Measurements from ENCODE around the gene FUT3. TPM values are rescaled to one million over a fixed set of nuclear protein-coding genes. Genes with fewer than 3 reads are reported as not detected.

Gene FUT3
- total and polyA plus RNA-seq, 2 donors (not counting 1 experiment from before 2014, with no cell fraction given), result not detected

DNA sequence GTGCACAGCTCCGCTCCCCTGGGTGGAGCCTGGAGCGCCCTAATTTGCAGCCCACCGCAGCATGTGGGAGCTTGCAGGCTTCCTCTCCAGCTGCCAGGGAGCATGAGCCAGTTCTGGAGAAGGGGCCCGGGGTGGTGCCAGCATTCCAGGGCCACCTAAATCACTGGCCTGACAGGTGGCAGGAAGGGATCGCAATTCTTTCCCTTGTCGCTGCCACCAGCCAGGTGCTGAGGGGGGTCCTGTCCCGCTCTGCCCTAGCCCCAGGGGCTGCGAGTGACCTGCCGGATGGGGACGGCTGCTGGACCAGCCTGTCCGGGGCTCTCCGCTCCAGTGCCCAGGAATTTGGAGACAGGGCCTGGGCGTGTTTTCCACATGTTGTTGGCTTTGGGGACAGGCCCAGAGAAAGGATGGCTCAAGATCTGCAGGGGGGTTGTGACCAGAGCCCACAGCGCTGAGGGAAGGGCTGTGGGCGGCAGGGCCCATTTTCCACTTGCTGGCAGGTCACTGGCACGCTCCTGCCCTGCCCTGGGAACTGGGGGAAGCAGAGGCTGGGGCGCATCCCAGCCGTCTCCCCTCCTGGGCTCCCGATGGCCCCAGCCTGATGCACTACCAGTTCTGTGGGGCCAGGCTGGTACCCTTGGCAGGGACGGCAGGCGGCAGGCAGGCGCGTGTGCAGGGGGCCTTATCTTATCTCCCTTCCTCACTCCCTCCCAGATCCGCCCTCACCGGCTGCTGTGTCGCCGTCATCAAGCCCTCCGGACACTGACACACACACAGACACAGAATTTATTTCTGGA is 42.9 kb upstream of the FUT3 start:
- DNase-seq (ENCODE audit: low read depth in 2 of 2), result no peak
- Histone ChIP-seq H3K36me3 (ENCODE audit: control insufficient read depth, insufficient read depth, low read length) (peaks cover 13% of the 10 kb centered on the region), H4K20me1 (ENCODE audit: control insufficient read depth, extremely low read depth, insufficient read depth, low read length) (no peaks in the 10 kb centered on the region), H3K9ac (ENCODE audit: insufficient read depth, low read length) (no peak overlapping the region), H3K9me3 (ENCODE audit: control insufficient read depth, insufficient read depth, low read depth, low read length) (no peaks in the 10 kb centered on the region), H3K27me3 (ENCODE audit: control insufficient read depth, insufficient read depth, low read length) (no peaks in the 10 kb centered on the region), H3K27ac (ENCODE audit: insufficient read depth, low read length) (no peak overlapping the region), H2AFZ (ENCODE audit: low read length) (no peak overlapping the region), H3K4me1 (ENCODE audit: control insufficient read depth, extremely low read depth, insufficient read depth, low read length) (peaks cover 6% of the 10 kb centered on the region), H3K4me3 (replicated peaks in 1 of 4; ENCODE audit: control extremely low read depth in 1 of 4, insufficient read depth in 1 of 4, low read depth in 3 of 4, low read length in 4 of 4) (no peak overlapping the region), H3K79me2 (ENCODE audit: control insufficient read depth, insufficient read depth, low read length) (peaks cover 6% of the 10 kb centered on the region), H3K4me2 (ENCODE audit: extremely low read depth, insufficient read depth, low read length) (no peak overlapping the region)
- no peak for TF ChIP-seq EZH2 (IDR thresholded peaks at IDR 0.05; ENCODE audit: low read length, missing control alignments)
- TF ChIP-seq, protein P1, sequence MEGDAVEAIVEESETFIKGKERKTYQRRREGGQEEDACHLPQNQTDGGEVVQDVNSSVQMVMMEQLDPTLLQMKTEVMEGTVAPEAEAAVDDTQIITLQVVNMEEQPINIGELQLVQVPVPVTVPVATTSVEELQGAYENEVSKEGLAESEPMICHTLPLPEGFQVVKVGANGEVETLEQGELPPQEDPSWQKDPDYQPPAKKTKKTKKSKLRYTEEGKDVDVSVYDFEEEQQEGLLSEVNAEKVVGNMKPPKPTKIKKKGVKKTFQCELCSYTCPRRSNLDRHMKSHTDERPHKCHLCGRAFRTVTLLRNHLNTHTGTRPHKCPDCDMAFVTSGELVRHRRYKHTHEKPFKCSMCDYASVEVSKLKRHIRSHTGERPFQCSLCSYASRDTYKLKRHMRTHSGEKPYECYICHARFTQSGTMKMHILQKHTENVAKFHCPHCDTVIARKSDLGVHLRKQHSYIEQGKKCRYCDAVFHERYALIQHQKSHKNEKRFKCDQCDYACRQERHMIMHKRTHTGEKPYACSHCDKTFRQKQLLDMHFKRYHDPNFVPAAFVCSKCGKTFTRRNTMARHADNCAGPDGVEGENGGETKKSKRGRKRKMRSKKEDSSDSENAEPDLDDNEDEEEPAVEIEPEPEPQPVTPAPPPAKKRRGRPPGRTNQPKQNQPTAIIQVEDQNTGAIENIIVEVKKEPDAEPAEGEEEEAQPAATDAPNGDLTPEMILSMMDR (conservative IDR thresholded peaks at IDR 0.05 in 1 of 2, IDR thresholded peaks at IDR 0.05 in 1 of 2; ENCODE audit: low read depth in 1 of 2, low read length in 2 of 2), result no peak

DNA sequence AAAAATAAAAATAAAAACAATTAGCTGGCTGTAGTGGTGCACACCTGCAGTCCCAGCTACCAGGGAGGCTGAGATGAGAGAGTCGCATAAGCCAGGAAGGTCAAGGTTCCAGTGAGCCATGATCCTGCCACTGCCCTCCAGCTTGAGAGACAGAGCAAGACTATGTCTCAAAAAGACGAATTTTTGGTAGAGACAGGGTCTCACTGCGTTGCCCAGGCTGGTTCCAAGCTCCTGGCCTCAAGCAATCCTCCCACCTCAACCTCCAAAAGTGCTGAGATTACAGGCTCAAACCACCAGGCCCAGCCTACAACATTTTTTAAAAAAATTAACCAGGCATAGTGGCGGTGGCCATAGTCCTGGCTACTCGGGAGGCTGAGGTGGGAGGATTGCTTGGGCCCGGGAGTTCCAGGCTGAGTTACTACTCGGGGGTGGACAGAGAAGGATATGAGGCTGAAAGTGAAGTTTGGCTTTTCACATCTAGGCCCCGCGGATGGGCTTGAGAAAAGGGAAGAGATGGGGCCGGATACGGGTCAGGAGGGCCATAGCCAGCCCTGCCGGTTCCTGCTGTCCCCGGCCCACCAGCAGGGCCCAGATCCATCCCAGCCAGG is 42.2 kb upstream of the FUT3 start:
- Histone ChIP-seq H3K4me1 (ENCODE audit: control insufficient read depth, extremely low read depth, insufficient read depth, low read length) (peaks cover 6% of the 10 kb centered on the region), H4K20me1 (ENCODE audit: control insufficient read depth, extremely low read depth, insufficient read depth, low read length) (no peaks in the 10 kb centered on the region), H3K27ac (ENCODE audit: insufficient read depth, low read length) (no peak overlapping the region), H3K36me3 (ENCODE audit: control insufficient read depth, insufficient read depth, low read length) (peaks cover 13% of the 10 kb centered on the region), H3K9ac (ENCODE audit: insufficient read depth, low read length) (no peak overlapping the region), H3K4me3 (replicated peaks in 1 of 4; ENCODE audit: control extremely low read depth in 1 of 4, insufficient read depth in 1 of 4, low read depth in 3 of 4, low read length in 4 of 4) (no peak overlapping the region), H3K79me2 (ENCODE audit: control insufficient read depth, insufficient read depth, low read length) (peaks cover 4% of the 10 kb centered on the region), H2AFZ (ENCODE audit: low read length) (no peak overlapping the region), H3K27me3 (ENCODE audit: control insufficient read depth, insufficient read depth, low read length) (no peaks in the 10 kb centered on the region), H3K4me2 (ENCODE audit: extremely low read depth, insufficient read depth, low read length) (no peak overlapping the region), H3K9me3 (ENCODE audit: control insufficient read depth, insufficient read depth, low read depth, low read length) (no peaks in the 10 kb centered on the region)
- no peak for DNase-seq (ENCODE audit: low read depth in 2 of 2)
- no peak for TF ChIP-seq EZH2 (IDR thresholded peaks at IDR 0.05; ENCODE audit: low read length, missing control alignments)
- TF ChIP-seq, protein P1 (conservative IDR thresholded peaks at IDR 0.05 in 1 of 2, IDR thresholded peaks at IDR 0.05 in 1 of 2; ENCODE audit: low read depth in 1 of 2, low read length in 2 of 2), result no peak

DNA sequence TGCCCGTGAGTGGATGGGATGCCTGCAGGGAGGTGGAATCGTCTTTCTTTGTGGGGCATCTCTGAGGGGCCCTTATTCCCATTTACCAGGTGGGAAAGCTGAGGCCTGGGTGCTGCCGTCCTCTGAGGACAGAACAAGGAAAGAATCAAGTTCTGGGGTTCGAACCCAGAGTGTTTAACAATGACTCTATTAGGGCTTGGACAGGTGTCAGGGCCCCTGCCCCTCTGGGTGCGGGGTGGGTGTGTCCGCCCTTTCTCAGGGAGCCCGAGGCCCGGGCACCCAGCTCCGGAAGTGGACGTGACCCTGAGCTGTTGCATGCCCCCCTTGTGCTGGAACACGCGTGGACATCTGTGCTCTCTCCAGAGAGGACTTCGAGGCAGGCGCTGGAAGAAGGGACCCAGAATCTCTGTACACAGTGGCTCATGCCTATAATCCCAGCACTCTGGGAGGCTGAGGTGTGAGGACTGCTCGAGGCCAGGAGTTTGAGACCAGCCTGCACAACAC is 41.6 kb upstream of the FUT3 start:
- Histone ChIP-seq H3K27ac (ENCODE audit: insufficient read depth, low read length) (no peak overlapping the region), H3K27me3 (ENCODE audit: control insufficient read depth, insufficient read depth, low read length) (no peaks in the 10 kb centered on the region), H3K79me2 (ENCODE audit: control insufficient read depth, insufficient read depth, low read length) (no peaks in the 10 kb centered on the region), H4K20me1 (ENCODE audit: control insufficient read depth, extremely low read depth, insufficient read depth, low read length) (no peaks in the 10 kb centered on the region), H3K9me3 (ENCODE audit: control insufficient read depth, insufficient read depth, low read depth, low read length) (no peaks in the 10 kb centered on the region), H2AFZ (ENCODE audit: low read length) (no peak overlapping the region), H3K4me3 (replicated peaks in 1 of 4; ENCODE audit: control extremely low read depth in 1 of 4, insufficient read depth in 1 of 4, low read depth in 3 of 4, low read length in 4 of 4) (no peak overlapping the region), H3K4me2 (ENCODE audit: extremely low read depth, insufficient read depth, low read length) (no peak overlapping the region), H3K9ac (ENCODE audit: insufficient read depth, low read length) (no peak overlapping the region), H3K4me1 (ENCODE audit: control insufficient read depth, extremely low read depth, insufficient read depth, low read length) (peaks cover 6% of the 10 kb centered on the region), H3K36me3 (ENCODE audit: control insufficient read depth, insufficient read depth, low read length) (peaks cover 13% of the 10 kb centered on the region)
- no peak for DNase-seq (ENCODE audit: low read depth in 2 of 2)
- TF ChIP-seq, protein P1 (conservative IDR thresholded peaks at IDR 0.05 in 1 of 2, IDR thresholded peaks at IDR 0.05 in 1 of 2; ENCODE audit: low read depth in 1 of 2, low read length in 2 of 2), result no peak
- no peak for TF ChIP-seq EZH2 (IDR thresholded peaks at IDR 0.05; ENCODE audit: low read length, missing control alignments)
